Upper lobe of left lung (tissue), 4 donors: ENCODE results near the gene KIF22.

ENCODE experiments used
- EP300 ChIP-seq, 4 donors: sonication (generic); formaldehyde crosslinking; IDR thresholded peaks; one replicate each; pipeline ENCODE4 v1.5.1; 2017; ENCODE audit warnings: antibody characterized with exemption in 4 of 4, control low read depth in 2 of 4
- TF ChIP-seq, protein P1 (sequence below), 6 experiments: fragments of 450-650 bp in 4 of 6; fragments of 200-600 bp in 2 of 6; sonication (generic) in 2 of 6; IDR thresholded peaks; one replicate each; pipeline ENCODE4 v1.5.1; 2016 to 2019; ENCODE audit warnings: antibody characterized with exemption in 6 of 6

DNA sequence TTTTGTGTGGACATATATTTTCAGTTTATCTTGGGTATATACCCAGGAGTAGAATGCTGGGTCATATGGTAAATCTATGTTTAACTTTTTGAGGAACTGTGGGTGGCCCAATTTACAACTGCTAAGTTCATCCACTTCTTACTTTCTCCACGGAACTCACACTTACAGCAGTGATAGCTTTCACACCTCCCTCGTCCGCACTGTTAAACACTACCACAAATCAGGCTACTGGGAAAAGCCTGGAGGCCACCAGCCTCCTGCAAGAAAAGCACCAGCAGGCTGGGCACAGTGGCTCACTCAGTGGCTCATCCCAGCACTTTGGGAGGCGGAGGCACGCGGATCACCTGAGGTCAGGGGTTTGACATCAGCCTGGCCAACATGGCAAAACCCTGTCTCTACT is 27.2 kb upstream of the KIF22 start:
- no peak for TF ChIP-seq EP300 (IDR thresholded peaks at IDR 0.05)
- TF ChIP-seq, protein P1, sequence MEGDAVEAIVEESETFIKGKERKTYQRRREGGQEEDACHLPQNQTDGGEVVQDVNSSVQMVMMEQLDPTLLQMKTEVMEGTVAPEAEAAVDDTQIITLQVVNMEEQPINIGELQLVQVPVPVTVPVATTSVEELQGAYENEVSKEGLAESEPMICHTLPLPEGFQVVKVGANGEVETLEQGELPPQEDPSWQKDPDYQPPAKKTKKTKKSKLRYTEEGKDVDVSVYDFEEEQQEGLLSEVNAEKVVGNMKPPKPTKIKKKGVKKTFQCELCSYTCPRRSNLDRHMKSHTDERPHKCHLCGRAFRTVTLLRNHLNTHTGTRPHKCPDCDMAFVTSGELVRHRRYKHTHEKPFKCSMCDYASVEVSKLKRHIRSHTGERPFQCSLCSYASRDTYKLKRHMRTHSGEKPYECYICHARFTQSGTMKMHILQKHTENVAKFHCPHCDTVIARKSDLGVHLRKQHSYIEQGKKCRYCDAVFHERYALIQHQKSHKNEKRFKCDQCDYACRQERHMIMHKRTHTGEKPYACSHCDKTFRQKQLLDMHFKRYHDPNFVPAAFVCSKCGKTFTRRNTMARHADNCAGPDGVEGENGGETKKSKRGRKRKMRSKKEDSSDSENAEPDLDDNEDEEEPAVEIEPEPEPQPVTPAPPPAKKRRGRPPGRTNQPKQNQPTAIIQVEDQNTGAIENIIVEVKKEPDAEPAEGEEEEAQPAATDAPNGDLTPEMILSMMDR (IDR thresholded peaks at IDR 0.05) = no peak
